Measurements from ENCODE around the gene SLC24A3.

SLC24A3 gene

GRCh38 chr20:19397666-19398065 is 185.2 kb downstream of the SLC24A3 start:
- DNase-seq: no peak

- DNase-seq: no peak
Observed at GRCh38 chr20:19401096-19401495, 188.7 kb downstream of the SLC24A3 start.

GRCh38 chr20:19403549-19403948 is 191.1 kb downstream of the SLC24A3 start:
- DNase-seq: no peak

- no peak for DNase-seq
Observed at GRCh38 chr20:19404826-19405225, 192.4 kb downstream of the SLC24A3 start.

- DNase-seq: no peak
Observed at GRCh38 chr20:19405958-19406357, 193.5 kb downstream of the SLC24A3 start.

GRCh38 chr20:19406381-19406780 is 193.9 kb downstream of the SLC24A3 start:
- no peak for DNase-seq

GRCh38 chr20:19407196-19407595 is 194.8 kb downstream of the SLC24A3 start:
- no peak for DNase-seq

GRCh38 chr20:19407736-19408135 is 195.3 kb downstream of the SLC24A3 start:
- DNase-seq: no peak

GRCh38 chr20:19408971-19409370 is 196.5 kb downstream of the SLC24A3 start:
- no peak for DNase-seq

GRCh38 chr20:19411811-19412210 is 199.4 kb downstream of the SLC24A3 start:
- no peak for DNase-seq

- no peak for DNase-seq
Observed at GRCh38 chr20:19412254-19412653, 199.8 kb downstream of the SLC24A3 start.

GRCh38 chr20:19414600-19414999 is 202.2 kb downstream of the SLC24A3 start:
- DNase-seq: no peak

GRCh38 chr20:19415786-19416185 is 203.3 kb downstream of the SLC24A3 start:
- DNase-seq: no peak

- no peak for DNase-seq
Observed at GRCh38 chr20:19416627-19417026, 204.2 kb downstream of the SLC24A3 start.

GRCh38 chr20:19419396-19419795 is 207.0 kb downstream of the SLC24A3 start:
- no peak for DNase-seq

- peak; percentile 26 for DNase-seq
Observed at GRCh38 chr20:19423097-19423899, 210.9 kb downstream of the SLC24A3 start.

- no peak for DNase-seq
Observed at GRCh38 chr20:19423900-19424620, 211.6 kb downstream of the SLC24A3 start.

- DNase-seq: no peak
Observed at GRCh38 chr20:19426356-19426755, 213.9 kb downstream of the SLC24A3 start.

GRCh38 chr20:19427480-19427879 is 215.0 kb downstream of the SLC24A3 start:
- no peak for DNase-seq

GRCh38 chr20:19427913-19428312 is 215.5 kb downstream of the SLC24A3 start:
- DNase-seq: no peak

GRCh38 chr20:19428324-19428723 is 215.9 kb downstream of the SLC24A3 start:
- DNase-seq: no peak

- DNase-seq: no peak
Observed at GRCh38 chr20:19429538-19429937, 217.1 kb downstream of the SLC24A3 start.

GRCh38 chr20:19430641-19431315 is 218.3 kb downstream of the SLC24A3 start:
- no peak for DNase-seq

GRCh38 chr20:19431316-19431700 is 218.9 kb downstream of the SLC24A3 start:
- no peak for DNase-seq

Data from COR-L47 (cell line).